WERI-Rb-1 (cell line): Measurements from ENCODE around the gene SPATA32.

Source experiments
- DNase-seq: peaks from one replicate; pipeline ENCODE4 v3.0.0-alpha.2; 2020
- H3K27ac ChIP-seq: fragments of 250-450 bp; sonication (Bioruptor Pico); 2 replicates; pipeline ENCODE4 v1.5.1; 2020; ENCODE audit warnings: mild to moderate bottlenecking, moderate library complexity
- H3K27me3 ChIP-seq: fragments of 250-450 bp; sonication (Bioruptor Pico); 2 replicates; pipeline ENCODE4 v1.5.1; 2021; ENCODE audit warnings: mild to moderate bottlenecking, low read depth, moderate library complexity; ENCODE audit not compliant: insufficient read depth, severe bottlenecking
- H3K36me3 ChIP-seq: fragments of 250-450 bp; sonication (Bioruptor Pico); 2 replicates; pipeline ENCODE4 v1.5.1; 2020; ENCODE audit warnings: mild to moderate bottlenecking, moderate library complexity
- H3K4me3 ChIP-seq: 2 replicates; pipeline ENCODE4 v1.5.1; 2011; ENCODE audit warnings: low read depth, mild to moderate bottlenecking, control low read depth, low read length
- H3K9me3 ChIP-seq: fragments of 250-450 bp; sonication (Bioruptor Pico); 2 replicates; pipeline ENCODE4 v1.5.1; 2021; ENCODE audit warnings: mild to moderate bottlenecking, moderate library complexity; ENCODE audit not compliant: severe bottlenecking
- CTCF ChIP-seq: IDR thresholded peaks from 2 replicates; pipeline ENCODE4 v1.5.1; 2011; ENCODE audit warnings: low read depth, mild to moderate bottlenecking, control low read depth, inconsistent platforms, low read length

SPATA32 gene

GRCh38 chr17:45277992-45278391 is 16.1 kb upstream of the SPATA32 start:
- Histone ChIP-seq H3K27ac (no peak overlapping the region), H3K36me3 (peaks cover 40% of the 10 kb centered on the region), H3K4me3 (no peak overlapping the region), H3K27me3 (no peaks in the 10 kb centered on the region), H3K9me3 (no peaks in the 10 kb centered on the region)
- TF ChIP-seq CTCF, result no peak
- DNase-seq, result no peak

GRCh38 chr17:45277216-45277849 is 15.4 kb upstream of the SPATA32 start:
- Histone ChIP-seq H3K27ac (no peak overlapping the region), H3K9me3 (no peaks in the 10 kb centered on the region), H3K36me3 (peaks cover 42% of the 10 kb centered on the region), H3K4me3 (no peak overlapping the region), H3K27me3 (no peaks in the 10 kb centered on the region)
- DNase-seq, result peak; percentile 96
- TF ChIP-seq CTCF, result peak; percentile 91

- Histone ChIP-seq H3K27ac (no peak overlapping the region), H3K9me3 (no peaks in the 10 kb centered on the region)
- no peak for DNase-seq
These were observed 14.1 kb upstream of the SPATA32 start for GRCh38 chr17:45276031-45276430.

GRCh38 chr17:45274033-45274432 is 12.1 kb upstream of the SPATA32 start:
- H3K27ac ChIP-seq, result no peak overlapping the region
- H3K27me3 ChIP-seq, result no peaks in the 10 kb centered on the region
- no peak overlapping the region for H3K4me3 ChIP-seq
- no peak for TF ChIP-seq CTCF
- H3K36me3 ChIP-seq, result peaks cover 54% of the 10 kb centered on the region
- no peaks in the 10 kb centered on the region for H3K9me3 ChIP-seq
- no peak for DNase-seq

More at GRCh38 chr17:45276031-45276430, 14.1 kb upstream of the SPATA32 start:
- Histone ChIP-seq H3K36me3 (peaks cover 45% of the 10 kb centered on the region), H3K27me3 (no peaks in the 10 kb centered on the region), H3K4me3 (no peak overlapping the region)
- no peak for TF ChIP-seq CTCF

DNA sequence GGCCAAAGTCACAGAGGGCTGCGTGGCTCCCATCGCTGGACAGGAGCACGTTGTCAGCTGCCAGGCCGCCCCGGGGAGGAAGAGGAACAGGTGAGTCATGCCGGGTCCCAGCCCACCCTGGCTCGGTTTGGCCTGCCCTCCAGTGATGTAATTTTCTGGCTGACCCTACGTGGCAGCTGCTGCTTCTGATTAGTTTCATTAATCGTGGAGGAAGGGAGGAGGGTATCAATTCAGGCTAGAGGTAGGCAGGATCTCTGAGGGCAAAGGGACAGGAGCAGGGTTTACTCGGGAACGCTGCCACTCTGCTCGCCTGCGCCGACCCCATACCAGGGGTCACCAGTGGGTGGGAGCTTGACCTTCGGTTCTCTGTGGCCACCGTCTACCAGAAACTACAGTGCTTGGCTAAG is 11.7 kb upstream of the SPATA32 start:
- H3K27me3 ChIP-seq, result no peaks in the 10 kb centered on the region
- DNase-seq, result peak; percentile 7
- no peak overlapping the region for H3K4me3 ChIP-seq
- H3K9me3 ChIP-seq, result no peaks in the 10 kb centered on the region
- no peak overlapping the region for H3K27ac ChIP-seq
- no peak for TF ChIP-seq CTCF
- peaks cover 59% of the 10 kb centered on the region for H3K36me3 ChIP-seq

DNA sequence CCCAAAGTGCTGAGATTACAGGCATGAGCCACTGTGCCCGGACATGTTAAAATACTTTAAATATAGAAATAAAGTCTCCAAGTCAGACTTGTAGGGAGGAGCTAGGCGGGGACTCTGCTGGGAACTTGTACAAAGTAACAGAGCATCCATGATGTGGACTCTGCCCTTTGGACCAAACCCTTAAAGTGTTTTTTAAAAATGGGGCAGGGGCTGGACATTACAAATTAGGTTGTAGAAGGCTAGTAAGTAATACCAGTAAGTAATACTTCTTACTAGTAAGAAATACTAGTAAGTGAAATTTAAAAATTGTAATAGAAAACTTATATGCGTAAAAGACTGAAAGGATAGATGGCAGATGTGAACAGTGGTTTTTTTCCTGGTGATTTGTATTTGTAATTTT is 9.7 kb upstream of the SPATA32 start:
- Histone ChIP-seq H3K27ac (no peak overlapping the region), H3K4me3 (no peak overlapping the region), H3K27me3 (no peaks in the 10 kb centered on the region), H3K9me3 (no peaks in the 10 kb centered on the region), H3K36me3 (peaks cover 78% of the 10 kb centered on the region)
- no peak for TF ChIP-seq CTCF
- DNase-seq, result no peak
